ENCODE data around the gene HDAC5. TPM values are rescaled to one million over a fixed set of nuclear protein-coding genes. Genes with fewer than 3 reads are reported as not detected.

Gene HDAC5
- total RNA-seq, 1 experiment from 2014 or later, result 11.5 TPM

GRCh38 chr17:44077595-44077909 is 45.9 kb downstream of the HDAC5 start:
- no peaks in the 10 kb centered on the region for H3K27me3 ChIP-seq (ENCODE audit: control insufficient read depth, insufficient read depth, low read length)
- in situ Hi-C loops (cut with HindIII; ENCODE audit: low pct_unique_long_range_greater_than_20kb, low sequenced_read_pairs) (no loop called here), intact Hi-C loops (cut with micrococcal nuclease; ENCODE audit: unreplicated experiment) (no loop called here)
- POLR2A ChIA-PET, result no interaction called here
- no peak overlapping the region for H3K27ac ChIP-seq (ENCODE audit: low read length)
- H3K36me3 ChIP-seq (ENCODE audit: control insufficient read depth, insufficient read depth, low read length), result no peaks in the 10 kb centered on the region
- no peak for DNase-seq (ENCODE audit: low read depth, low spot score)
- H3K4me3 ChIP-seq (ENCODE audit: low read depth in 2 of 2, low read length in 2 of 2), result no peak overlapping the region
- no peak for ATAC-seq
- CTCF ChIA-PET, result no interaction called here
- H3K4me1 ChIP-seq (ENCODE audit: control insufficient read depth, insufficient read depth, low read length), result no peaks in the 10 kb centered on the region
- no peak for TF ChIP-seq TCF7L2 (IDR thresholded peaks at IDR 0.05; ENCODE audit: low read depth, low read length)
- BruUV-seq (replicated peaks), result no TSS peak
- H3K9me3 ChIP-seq (ENCODE audit: control insufficient read depth, insufficient read depth, low read depth, low read length), result no peaks in the 10 kb centered on the region

DNA sequence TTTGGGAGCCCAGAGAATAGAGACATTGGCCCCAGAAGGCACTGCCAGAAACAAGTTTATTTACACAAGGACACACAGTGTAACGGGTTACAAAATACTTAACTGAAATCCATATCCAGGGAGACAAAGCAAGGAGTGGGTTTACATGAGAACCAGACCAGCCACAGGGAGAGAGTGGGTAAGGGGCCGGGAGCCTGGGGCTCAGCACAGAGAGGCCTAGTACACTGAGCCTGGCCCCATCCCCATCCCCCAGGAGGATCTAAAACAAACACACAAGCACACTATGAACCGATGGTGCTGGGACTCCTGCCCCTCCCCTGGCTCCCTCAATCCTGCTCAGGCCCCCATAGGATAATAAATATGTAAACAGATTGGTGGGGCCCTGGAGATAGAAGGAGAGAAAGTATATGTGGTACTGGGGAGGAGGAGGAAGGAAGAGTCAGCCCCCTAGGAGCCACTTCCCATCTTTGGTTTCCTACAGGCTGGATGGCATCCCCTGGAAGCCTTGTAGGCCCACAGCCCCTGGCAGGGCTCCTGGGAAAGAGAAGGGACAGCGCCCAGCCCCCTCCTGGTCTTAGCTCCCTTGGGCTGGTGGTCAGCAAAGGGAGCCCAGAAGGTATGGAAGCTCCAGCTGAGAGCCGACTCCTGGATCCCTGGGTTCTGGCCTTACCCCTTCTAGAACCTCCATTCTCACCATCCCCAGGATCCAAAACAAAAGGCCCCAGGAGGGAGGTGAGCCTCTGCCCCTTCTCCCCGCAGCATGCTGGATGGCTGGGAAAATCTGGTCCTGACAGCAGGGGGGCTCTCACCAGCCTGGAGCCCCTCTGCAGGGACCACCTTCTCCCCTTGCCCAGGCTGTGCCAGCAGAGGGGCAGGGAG is 46.5 kb downstream of the HDAC5 start:
- ChIA-PET CTCF (no interaction called here), POLR2A (no interaction called here)
- no peak for ATAC-seq
- DNase-seq (ENCODE audit: low read depth, low spot score), result no peak
- in situ Hi-C loops (cut with HindIII; ENCODE audit: low pct_unique_long_range_greater_than_20kb, low sequenced_read_pairs), result no loop called here
- intact Hi-C loops (cut with micrococcal nuclease; ENCODE audit: unreplicated experiment), result no loop called here
- H3K4me3 ChIP-seq (ENCODE audit: low read depth in 2 of 2, low read length in 2 of 2), result no peak overlapping the region
- peaks cover 1% of the 10 kb centered on the region for H3K4me1 ChIP-seq (ENCODE audit: control insufficient read depth, insufficient read depth, low read length)
- H3K27ac ChIP-seq (ENCODE audit: low read length), result no peak overlapping the region
- H3K36me3 ChIP-seq (ENCODE audit: control insufficient read depth, insufficient read depth, low read length), result no peaks in the 10 kb centered on the region
- no peaks in the 10 kb centered on the region for H3K9me3 ChIP-seq (ENCODE audit: control insufficient read depth, insufficient read depth, low read depth, low read length)
- BruUV-seq (replicated peaks), result no TSS peak
- TF ChIP-seq, protein P1, sequence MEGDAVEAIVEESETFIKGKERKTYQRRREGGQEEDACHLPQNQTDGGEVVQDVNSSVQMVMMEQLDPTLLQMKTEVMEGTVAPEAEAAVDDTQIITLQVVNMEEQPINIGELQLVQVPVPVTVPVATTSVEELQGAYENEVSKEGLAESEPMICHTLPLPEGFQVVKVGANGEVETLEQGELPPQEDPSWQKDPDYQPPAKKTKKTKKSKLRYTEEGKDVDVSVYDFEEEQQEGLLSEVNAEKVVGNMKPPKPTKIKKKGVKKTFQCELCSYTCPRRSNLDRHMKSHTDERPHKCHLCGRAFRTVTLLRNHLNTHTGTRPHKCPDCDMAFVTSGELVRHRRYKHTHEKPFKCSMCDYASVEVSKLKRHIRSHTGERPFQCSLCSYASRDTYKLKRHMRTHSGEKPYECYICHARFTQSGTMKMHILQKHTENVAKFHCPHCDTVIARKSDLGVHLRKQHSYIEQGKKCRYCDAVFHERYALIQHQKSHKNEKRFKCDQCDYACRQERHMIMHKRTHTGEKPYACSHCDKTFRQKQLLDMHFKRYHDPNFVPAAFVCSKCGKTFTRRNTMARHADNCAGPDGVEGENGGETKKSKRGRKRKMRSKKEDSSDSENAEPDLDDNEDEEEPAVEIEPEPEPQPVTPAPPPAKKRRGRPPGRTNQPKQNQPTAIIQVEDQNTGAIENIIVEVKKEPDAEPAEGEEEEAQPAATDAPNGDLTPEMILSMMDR (IDR thresholded peaks at IDR 0.05), result no peak
- TF ChIP-seq TCF7L2 (IDR thresholded peaks at IDR 0.05; ENCODE audit: low read depth, low read length) (no peak), REST (IDR thresholded peaks at IDR 0.05; ENCODE audit: insufficient read depth in 1 of 2, low read depth in 2 of 2, low read length in 1 of 2) (no peak), POLR2AphosphoS5 (IDR thresholded peaks at IDR 0.05; ENCODE audit: low read depth, low read length) (no peak), SIN3A (IDR thresholded peaks at IDR 0.05; ENCODE audit: borderline replicate concordance, insufficient read depth, low read depth, low read length) (no peak)
- no peaks in the 10 kb centered on the region for H3K27me3 ChIP-seq (ENCODE audit: control insufficient read depth, insufficient read depth, low read length)

- H3K4me3 ChIP-seq (ENCODE audit: low read depth in 2 of 2, low read length in 2 of 2), result no peak overlapping the region
- TF ChIP-seq TCF7L2 (IDR thresholded peaks at IDR 0.05; ENCODE audit: low read depth, low read length) (no peak), REST (IDR thresholded peaks at IDR 0.05; ENCODE audit: insufficient read depth in 1 of 2, low read depth in 2 of 2, low read length in 1 of 2) (no peak), POLR2AphosphoS5 (IDR thresholded peaks at IDR 0.05; ENCODE audit: low read depth, low read length) (no peak), SIN3A (IDR thresholded peaks at IDR 0.05; ENCODE audit: borderline replicate concordance, insufficient read depth, low read depth, low read length) (no peak)
- TF ChIP-seq, protein P1 (IDR thresholded peaks at IDR 0.05), result no peak
- DNase-seq (ENCODE audit: low read depth, low spot score), result no peak
- intact Hi-C loops (cut with micrococcal nuclease; ENCODE audit: unreplicated experiment), result no loop called here
- peaks cover 2% of the 10 kb centered on the region; the same call in 1 of the 2 replicates for H3K36me3 ChIP-seq (ENCODE audit: control insufficient read depth, insufficient read depth, low read length)
- H3K9me3 ChIP-seq (ENCODE audit: control insufficient read depth, insufficient read depth, low read depth, low read length), result no peaks in the 10 kb centered on the region
- BruUV-seq (replicated peaks), result no TSS peak
- no peak overlapping the region for H3K27ac ChIP-seq (ENCODE audit: low read length)
- peaks cover 5% of the 10 kb centered on the region for H3K4me1 ChIP-seq (ENCODE audit: control insufficient read depth, insufficient read depth, low read length)
- no peak for ATAC-seq
- H3K27me3 ChIP-seq (ENCODE audit: control insufficient read depth, insufficient read depth, low read length), result no peaks in the 10 kb centered on the region
- ChIA-PET POLR2A (no interaction called here), CTCF (interaction anchor here (0.6 kb wide), 1 partner anchor 289 kb away, joined by 9 read pairs; no protein-coding TSS in a partner anchor)
- in situ Hi-C loops (cut with HindIII; ENCODE audit: low pct_unique_long_range_greater_than_20kb, low sequenced_read_pairs), result no loop called here
These were observed 47.7 kb downstream of the HDAC5 start for GRCh38 chr17:44075598-44076293.
